Duodenal mucosa (tissue), 2 donors: ENCODE results near the gene CCDC13.
"Not testable (repeated sequence)": the region's sequence is repeated elsewhere in the genome, so short reads cannot be mapped to it uniquely, and the experiment has no call there.

Experiments
- H3K27ac ChIP-seq: one replicate; pipeline ENCODE4 v1.7.0; 2013; ENCODE audit warnings: low read depth, low read length
- H3K27me3 ChIP-seq, 2 donors: one replicate each; pipeline ENCODE4 v1.7.0; 2013; ENCODE audit warnings: low read length in 2 of 2, control low read depth in 1 of 2; ENCODE audit not compliant: insufficient read depth in 2 of 2, control insufficient read depth in 1 of 2
- H3K36me3 ChIP-seq, 2 donors: one replicate each; pipeline ENCODE4 v1.7.0; 2013; ENCODE audit warnings: low read length in 2 of 2, control low read depth in 1 of 2; ENCODE audit not compliant: insufficient read depth in 2 of 2, control insufficient read depth in 1 of 2
- H3K4me1 ChIP-seq, 2 donors: one replicate each; pipeline ENCODE4 v1.7.0; 2013; ENCODE audit warnings: low read length in 2 of 2, control low read depth in 1 of 2; ENCODE audit not compliant: insufficient read depth in 2 of 2, control insufficient read depth in 1 of 2
- H3K4me3 ChIP-seq, 2 donors: one replicate each; pipeline ENCODE4 v1.7.0; 2013; ENCODE audit warnings: low read length in 2 of 2, low read depth in 1 of 2
- H3K9ac ChIP-seq, 2 donors: one replicate each; pipeline ENCODE4 v1.7.0; 2013; ENCODE audit warnings: low read length in 2 of 2, low read depth in 1 of 2
- H3K9me3 ChIP-seq, 2 donors: one replicate each; pipeline ENCODE4 v1.7.0; 2013; ENCODE audit warnings: low read length in 2 of 2, control low read depth in 1 of 2; ENCODE audit not compliant: control insufficient read depth in 1 of 2

The CCDC13 gene, protein sequence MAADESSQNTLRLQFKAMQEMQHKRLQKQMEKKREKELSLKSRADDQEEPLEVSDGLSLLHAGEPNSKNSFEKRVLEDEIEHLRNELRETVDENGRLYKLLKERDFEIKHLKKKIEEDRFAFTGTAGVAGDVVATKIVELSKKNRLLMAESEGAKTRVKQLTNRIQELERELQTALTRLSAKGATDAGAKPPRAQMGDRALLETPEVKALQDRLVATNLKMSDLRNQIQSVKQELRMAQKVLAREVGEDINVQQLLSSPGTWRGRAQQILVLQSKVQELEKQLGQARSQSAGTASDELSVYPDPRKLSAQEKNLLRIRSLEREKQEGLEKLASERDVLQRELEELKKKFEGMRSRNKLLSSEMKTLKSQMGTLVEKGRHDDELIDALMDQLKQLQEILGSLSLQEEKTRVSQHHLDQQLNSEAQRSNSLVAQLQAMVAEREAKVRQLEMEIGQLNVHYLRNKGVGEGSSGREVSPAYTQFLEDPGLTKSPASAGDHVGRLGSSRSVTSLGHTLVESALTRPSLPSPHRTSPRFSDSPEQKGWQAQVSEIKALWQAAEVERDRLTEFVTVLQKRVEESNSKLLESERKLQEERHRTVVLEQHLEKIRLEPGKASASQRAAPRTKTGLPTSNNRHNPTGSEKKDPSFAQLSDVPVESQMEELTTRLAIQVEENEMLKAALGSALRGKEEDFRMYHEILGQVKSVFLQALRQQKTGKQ

DNA sequence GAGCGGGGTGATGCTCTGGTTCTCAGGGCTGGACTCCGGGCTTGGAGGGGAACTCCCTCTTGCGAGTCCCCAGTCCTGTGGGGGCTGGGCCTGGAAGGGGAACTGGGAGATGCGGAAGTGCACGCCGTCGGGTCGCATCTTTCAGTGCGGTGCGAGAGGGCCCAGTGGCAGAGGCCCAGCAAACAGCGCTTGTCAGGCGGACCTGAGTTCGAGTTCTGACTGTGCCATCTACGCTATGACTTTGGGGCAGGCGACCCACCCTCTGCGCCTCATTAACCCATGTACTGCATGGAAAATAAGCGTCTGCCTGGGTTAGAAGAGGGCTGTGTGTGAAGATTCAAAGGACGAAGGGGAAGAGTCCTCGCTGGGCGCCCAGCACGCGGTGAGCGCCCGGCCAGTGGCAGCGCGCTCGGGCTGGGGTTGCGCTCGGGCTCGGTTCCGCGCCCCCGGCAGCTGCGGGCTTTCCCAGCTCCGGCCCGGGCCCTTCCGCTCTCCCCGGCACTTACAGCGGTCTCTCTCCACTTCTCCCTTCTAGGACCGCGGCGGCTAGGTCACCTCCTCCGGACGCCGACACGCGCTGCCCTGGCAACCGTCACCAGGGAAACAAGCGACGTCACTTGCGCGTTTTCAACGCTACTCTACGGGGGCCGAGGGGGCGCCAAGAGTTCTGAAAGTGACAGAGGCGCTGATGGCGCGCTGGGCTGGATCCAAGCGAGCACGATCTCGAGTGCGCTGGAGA lies at the start of gene CCDC13:
TSS of gene CCDC13 (minus strand) at position 584 of the 739 bp plus-strand sequence. CDS start 14,908 bp downstream, outside the sequence.
- H3K9me3 ChIP-seq, result no peaks in the 10 kb centered on the region
- peak within 1 kb of the TSS; percentile 47 to 51 for H3K9ac ChIP-seq
- H3K4me1 ChIP-seq, result peaks cover 4 to 10% of the 10 kb centered on the region in 2 donors
- H3K36me3 ChIP-seq, result no peaks in the 10 kb centered on the region
- H3K27ac ChIP-seq, result peak within 1 kb of the TSS; percentile 58
- H3K4me3 ChIP-seq, result peak within 1 kb of the TSS; percentile 70 to 74
- no peaks in the 10 kb centered on the region for H3K27me3 ChIP-seq

DNA sequence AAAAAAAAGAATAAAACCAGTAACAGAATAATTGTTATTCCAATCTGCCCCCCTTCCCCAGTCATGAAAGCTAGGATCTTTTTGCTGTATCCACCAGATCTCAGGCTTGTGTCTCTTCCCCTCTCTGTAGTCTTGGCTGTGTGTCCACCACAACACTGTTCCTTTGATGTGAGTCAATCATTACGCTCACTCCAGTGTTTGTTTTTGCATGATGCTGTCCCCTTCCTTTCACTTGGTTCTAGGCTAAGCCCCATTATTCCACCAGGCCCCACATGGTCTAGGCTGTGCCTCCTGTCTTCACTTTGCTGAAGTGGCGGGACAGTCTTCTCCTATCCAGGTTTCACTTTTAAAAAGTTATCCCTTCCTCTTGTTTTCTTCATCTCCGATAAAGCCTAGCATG lies 49.8 kb upstream of the CCDC13 start:
- H3K9ac ChIP-seq, result no peak overlapping the region
- H3K4me1 ChIP-seq, result peaks cover 3 to 8% of the 10 kb centered on the region in 2 donors
- no peak overlapping the region for H3K27ac ChIP-seq
- no peaks in the 10 kb centered on the region for H3K27me3 ChIP-seq
- H3K9me3 ChIP-seq, result no peaks in the 10 kb centered on the region
- no peaks in the 10 kb centered on the region for H3K36me3 ChIP-seq
- H3K4me3 ChIP-seq, result no peak overlapping the region

DNA sequence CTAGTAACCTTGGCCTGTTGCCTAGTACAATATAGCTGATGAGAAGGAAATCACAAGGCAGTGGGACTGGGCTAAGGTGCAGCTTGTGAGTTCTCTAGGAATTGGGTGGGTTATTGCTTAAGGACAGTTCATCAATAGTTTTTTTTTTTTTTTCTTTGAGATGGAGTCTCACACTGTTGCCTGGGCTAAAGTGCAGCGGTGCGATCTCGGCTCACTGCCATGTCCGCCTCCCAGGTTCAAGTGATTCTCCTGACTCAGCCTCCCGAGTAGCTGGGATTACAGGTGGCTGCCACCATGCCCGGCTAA lies 47.6 kb upstream of the CCDC13 start:
- Histone ChIP-seq H3K4me1 (peaks cover 3% of the 10 kb centered on the region in 2 donors), H3K27me3 (no peaks in the 10 kb centered on the region), H3K9ac (no peak overlapping the region), H3K36me3 (no peaks in the 10 kb centered on the region), H3K4me3 (no peak overlapping the region), H3K27ac (no peak overlapping the region), H3K9me3 (no peaks in the 10 kb centered on the region)

DNA sequence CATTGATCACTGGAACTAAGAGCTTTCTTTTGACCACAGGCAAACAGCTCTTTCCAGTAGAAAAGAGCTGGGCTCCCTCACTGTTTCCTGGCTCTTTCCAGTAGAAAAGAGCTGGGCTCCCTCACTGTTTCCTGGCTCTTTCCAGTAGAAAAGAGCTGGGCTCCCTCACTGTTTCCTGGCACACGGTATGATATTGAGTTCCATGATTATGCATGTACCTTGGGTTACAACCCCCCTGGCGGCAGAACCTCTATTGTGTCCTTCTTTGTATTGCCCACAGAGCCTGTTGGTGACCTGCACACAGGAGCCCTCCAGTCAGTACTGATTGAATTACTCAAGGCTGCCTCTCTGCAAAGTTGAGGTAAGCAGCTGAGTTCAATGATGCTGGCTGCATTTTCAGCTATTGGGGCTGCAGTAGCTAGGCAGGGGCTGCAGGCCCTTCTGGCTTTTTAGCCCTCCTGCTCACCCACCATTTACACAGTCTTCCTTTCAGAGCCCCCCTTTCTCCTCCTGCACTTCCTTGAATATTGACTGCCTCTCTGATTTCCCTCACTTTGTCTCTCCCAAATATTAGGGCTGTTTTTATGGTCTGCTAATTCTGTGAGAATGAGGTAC lies 46.4 kb upstream of the CCDC13 start:
- H3K4me1 ChIP-seq, result peaks cover 3 to 15% of the 10 kb centered on the region in 2 donors
- H3K27me3 ChIP-seq, result no peaks in the 10 kb centered on the region
- H3K9ac ChIP-seq, result no peak overlapping the region
- no peaks in the 10 kb centered on the region for H3K9me3 ChIP-seq
- H3K4me3 ChIP-seq, result no peak overlapping the region
- no peak overlapping the region for H3K27ac ChIP-seq
- no peaks in the 10 kb centered on the region for H3K36me3 ChIP-seq

DNA sequence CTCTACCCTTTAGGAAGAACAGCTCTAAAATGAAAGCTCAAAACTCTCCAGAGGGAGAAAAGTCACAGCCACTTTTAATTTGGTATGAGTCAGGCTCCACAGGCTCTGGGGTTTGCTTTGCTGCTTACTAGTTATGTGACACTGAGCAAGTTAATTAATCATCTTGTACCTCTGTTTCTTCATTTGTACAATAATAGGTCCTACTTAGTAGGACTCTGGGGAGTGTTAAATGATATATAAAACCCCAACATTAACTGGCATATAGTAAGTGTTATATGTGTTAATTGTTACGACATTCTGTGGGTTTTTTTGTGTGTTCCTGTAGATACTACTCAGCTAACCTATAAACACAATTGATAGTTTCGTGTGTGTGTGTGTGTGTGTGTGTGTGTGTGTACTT lies 42.8 kb upstream of the CCDC13 start:
- Histone ChIP-seq H3K36me3 (no peaks in the 10 kb centered on the region), H3K27ac (no peak overlapping the region), H3K4me1 (peaks cover 3 to 16% of the 10 kb centered on the region in 2 donors), H3K9me3 (no peaks in the 10 kb centered on the region), H3K27me3 (no peaks in the 10 kb centered on the region), H3K9ac (no peak overlapping the region), H3K4me3 (no peak overlapping the region)

DNA sequence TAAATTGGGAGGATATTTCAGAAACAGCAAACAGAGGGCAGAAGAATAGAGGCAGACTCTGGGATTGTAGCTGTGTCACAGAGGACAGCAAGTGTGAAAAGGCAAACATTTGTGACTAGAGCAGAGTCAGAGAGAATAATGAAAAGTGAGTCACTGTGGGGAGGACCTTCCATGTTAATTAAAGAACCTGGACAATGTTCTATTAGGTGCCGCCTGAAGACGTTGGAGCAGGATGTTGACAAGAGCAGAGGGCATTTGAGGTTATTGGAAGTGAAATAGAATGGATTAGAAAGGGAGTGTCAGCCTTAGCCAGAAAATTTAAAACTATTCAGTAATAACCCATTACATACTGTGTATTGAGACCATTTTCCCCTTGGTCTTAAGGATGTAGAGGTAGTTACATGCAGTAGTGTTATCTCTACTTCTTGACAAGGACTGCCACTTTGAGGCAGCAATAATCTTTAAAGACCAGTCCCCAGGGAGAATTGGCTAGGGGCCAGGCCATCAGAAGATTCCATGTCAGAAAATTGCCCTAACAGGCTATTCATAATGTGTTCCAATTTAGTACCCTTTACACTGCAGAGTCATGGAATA lies 42.0 kb upstream of the CCDC13 start:
- peak overlapping the region; percentile 11 for H3K27ac ChIP-seq
- H3K9ac ChIP-seq, result no peak overlapping the region
- no peaks in the 10 kb centered on the region for H3K27me3 ChIP-seq
- no peaks in the 10 kb centered on the region for H3K36me3 ChIP-seq
- H3K4me1 ChIP-seq, result peaks cover 3 to 18% of the 10 kb centered on the region in 2 donors
- no peak overlapping the region for H3K4me3 ChIP-seq
- no peaks in the 10 kb centered on the region for H3K9me3 ChIP-seq

DNA sequence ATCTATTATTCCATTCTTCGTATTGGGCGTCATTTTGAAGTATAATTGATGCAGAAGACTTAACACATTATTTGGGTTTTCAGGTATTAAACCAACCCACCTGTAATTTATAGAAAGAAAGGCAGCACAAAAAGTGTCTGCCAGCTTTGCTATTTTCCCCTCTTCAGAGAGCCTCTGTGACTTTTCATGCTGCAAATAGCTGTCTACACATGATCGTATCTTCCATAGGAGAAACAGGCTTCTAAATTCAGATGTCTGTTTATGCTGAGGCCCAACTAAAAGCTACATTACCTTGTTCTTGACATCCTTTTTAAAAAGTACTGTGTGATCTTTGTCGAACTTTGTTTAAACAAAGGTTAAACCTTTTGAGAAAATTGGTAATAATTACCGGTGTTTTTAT lies 41.2 kb upstream of the CCDC13 start:
- Histone ChIP-seq H3K9ac (no peak overlapping the region), H3K4me1 (peaks cover 0 to 15% of the 10 kb centered on the region in 2 donors), H3K27me3 (no peaks in the 10 kb centered on the region), H3K9me3 (no peaks in the 10 kb centered on the region), H3K36me3 (no peaks in the 10 kb centered on the region), H3K4me3 (no peak overlapping the region), H3K27ac (no peak overlapping the region)

DNA sequence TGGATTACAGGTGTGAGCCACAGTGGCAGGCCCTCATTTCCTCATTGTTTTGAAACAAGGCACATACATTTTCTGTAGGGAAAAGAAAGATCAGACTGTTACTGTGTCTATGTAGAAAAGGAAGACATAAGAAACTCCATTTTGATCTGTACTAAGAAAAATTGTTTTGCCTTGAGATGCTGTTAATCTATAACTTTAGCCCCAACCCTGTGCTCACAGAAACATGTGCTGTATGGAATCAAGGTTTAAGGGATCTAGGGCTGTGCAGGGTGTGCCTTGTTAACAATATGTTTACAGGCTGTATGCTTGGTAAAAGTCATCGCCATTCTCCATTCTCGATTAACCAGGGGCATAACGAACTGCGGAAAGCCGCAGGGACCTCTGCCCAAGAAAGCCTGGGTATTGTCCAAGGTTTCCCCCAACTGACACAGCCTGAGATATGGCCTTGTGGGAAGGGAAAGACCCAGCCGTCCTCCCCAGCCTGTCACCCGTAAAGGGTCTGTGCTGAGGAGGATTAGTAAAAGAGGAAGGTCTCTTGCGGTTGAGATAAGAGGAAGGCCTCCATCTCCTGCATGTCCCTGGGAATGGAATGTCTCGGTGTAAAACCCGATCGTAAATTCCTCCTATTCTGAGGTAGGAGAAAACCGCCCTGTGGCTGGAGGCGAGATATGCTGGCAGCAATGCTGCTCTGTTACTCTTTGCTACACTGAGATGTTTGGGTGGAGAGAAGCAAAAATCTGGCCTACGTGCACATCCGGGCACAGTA lies 38.2 kb upstream of the CCDC13 start:
- H3K36me3 ChIP-seq, H3K27ac ChIP-seq, H3K9ac ChIP-seq, H3K9me3 ChIP-seq, H3K27me3 ChIP-seq, H3K4me3 ChIP-seq: not testable (repeated sequence)
- H3K4me1 ChIP-seq, result peaks cover 0 to 15% of the 10 kb centered on the region in 2 donors

DNA sequence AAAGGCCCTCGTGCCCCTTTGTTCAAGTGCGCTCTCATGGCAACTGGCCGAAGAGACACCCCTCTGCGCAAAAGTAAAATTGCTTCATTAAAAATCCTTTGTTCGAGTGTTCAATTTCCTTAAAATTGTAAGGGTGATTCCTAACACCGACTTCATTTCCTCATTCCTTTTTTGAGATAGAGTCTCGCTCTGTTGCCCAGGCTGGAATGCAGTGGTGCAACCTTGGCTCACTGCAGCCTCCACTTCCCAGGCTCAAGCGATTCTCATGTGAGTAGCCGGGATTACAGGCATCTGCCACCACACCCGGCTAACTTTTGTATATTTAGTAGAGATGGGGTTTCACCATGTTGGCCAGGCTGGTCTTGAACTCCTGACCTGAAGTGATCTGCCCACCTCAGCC lies 37.7 kb upstream of the CCDC13 start:
- H3K27ac ChIP-seq, H3K27me3 ChIP-seq, H3K4me3 ChIP-seq, H3K36me3 ChIP-seq, H3K9me3 ChIP-seq, H3K9ac ChIP-seq: not testable (repeated sequence)
- H3K4me1 ChIP-seq, result peaks cover 0 to 15% of the 10 kb centered on the region in 2 donors
